Body of pancreas (tissue), 4 donors: ENCODE measurements around the gene EDIL3.

Source experiments
- CTCF ChIP-seq, 7 experiments: fragments of 450-650 bp in 4 of 7; fragments of 200-600 bp in 3 of 7; sonication (generic) in 3 of 7; IDR thresholded peaks; one replicate each; pipeline ENCODE4 v1.5.1; 2016 to 2019; ENCODE audit warnings: antibody characterized with exemption in 7 of 7
- POLR2A ChIP-seq, 3 donors: fragments of 450-650 bp; IDR thresholded peaks; one replicate each; pipeline ENCODE4 v1.6.1; 2016; ENCODE audit warnings: antibody characterized with exemption in 3 of 3, mild to moderate bottlenecking in 2 of 3

- TF ChIP-seq CTCF (IDR thresholded peaks at IDR 0.05), result no peak
- no peak for TF ChIP-seq POLR2A (IDR thresholded peaks at IDR 0.05)
These were observed 23.1 kb downstream of the EDIL3 start for GRCh38 chr5:84361572-84361971.
